Stimulated activated CD8-positive, alpha-beta memory T cell treated with anti-CD3 and anti-CD28 coated beads, Interleukin-15, amount 100 ng/mL, for 4 hours (primary cell): ENCODE results near the gene CHN1.

Experiments
- DNase-seq, 2 donors: peaks; one replicate each; pipeline ENCODE4 v3.0.0-alpha.2; 2020; ENCODE audit warnings: low read depth in 2 of 2

Gene CHN1, protein sequence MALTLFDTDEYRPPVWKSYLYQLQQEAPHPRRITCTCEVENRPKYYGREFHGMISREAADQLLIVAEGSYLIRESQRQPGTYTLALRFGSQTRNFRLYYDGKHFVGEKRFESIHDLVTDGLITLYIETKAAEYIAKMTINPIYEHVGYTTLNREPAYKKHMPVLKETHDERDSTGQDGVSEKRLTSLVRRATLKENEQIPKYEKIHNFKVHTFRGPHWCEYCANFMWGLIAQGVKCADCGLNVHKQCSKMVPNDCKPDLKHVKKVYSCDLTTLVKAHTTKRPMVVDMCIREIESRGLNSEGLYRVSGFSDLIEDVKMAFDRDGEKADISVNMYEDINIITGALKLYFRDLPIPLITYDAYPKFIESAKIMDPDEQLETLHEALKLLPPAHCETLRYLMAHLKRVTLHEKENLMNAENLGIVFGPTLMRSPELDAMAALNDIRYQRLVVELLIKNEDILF

DNA sequence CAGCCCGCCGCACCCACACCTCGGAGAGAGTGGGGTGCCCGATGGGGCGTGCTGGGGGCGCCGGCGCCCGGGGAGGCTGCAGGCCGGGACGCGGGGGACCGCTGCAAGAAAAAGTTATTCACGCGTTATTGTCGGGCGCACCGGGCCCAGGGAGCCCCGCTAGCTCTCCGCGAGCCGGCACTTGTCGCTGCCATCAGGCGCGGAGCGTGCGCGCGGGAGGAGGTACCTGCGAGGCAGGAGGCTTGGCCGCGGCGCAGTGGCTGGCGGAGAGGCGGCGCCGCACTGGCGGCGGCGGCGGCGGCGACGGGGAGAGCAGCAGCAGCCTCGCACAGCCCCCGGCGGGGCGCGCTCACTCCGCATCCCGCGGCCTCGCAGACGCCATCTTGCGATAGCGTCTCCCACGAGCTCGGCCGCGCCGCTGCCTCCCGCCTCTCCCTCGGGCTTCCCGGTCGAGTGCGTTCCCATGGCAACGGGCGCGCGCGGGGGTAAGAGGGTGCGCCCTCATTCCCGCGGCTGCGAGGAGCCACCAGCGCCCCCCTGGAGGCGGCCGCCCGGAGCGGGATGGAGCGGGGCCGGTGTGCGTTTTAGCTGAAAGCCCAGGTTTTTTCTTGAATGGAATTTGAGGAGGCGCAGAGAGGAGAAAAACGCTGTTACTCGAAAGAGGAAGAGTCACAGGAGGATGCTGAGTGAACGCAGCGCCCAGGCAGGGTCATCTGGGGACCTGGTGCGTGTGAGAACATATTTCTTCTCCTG, at the start of gene CHN1:
CHN1 (minus strand) TSS at position 402 of the 753 bp plus-strand sequence. CDS start 469 bp downstream, outside the sequence.
- peak; percentile 17 to 32 for DNase-seq

DNA sequence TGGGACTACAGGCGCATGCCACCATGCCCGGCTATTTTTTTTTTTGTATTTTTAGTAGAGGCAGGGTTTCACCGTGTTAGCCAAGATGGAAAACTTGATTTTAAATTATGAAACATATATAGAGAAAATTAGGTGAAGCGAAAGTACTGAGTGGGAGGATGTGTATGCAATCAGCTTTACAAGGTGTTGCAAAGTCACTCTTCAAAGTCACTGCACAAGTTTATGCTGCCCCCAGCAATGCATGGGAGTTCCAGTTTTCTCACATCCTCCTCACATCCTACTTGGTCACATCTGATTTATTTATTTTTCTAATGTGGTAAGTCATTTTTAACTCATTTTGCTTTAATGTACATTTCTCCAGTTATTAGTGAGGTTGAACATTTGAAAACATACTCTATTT, 49.2 kb upstream of the CHN1 start:
- no peak for DNase-seq

DNA sequence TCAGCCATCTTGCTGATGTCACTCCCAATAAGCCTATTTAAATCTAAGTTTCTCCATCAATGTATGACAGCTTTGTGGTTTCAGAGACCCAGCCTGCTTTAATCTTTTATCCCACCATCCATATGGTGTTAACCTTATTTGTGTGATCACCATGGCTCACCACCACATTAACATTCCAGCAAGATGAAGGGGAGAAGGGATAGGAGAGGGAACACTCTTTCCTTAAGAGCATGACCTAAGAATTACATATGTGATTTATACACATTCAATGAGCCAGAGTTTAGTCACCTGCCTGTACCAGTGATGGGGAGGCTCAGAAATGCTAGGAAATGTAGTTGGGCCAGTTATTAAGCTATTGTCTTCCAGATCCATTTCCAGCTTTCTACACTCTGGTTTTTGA, 44.5 kb upstream of the CHN1 start:
- DNase-seq, result no peak

DNA sequence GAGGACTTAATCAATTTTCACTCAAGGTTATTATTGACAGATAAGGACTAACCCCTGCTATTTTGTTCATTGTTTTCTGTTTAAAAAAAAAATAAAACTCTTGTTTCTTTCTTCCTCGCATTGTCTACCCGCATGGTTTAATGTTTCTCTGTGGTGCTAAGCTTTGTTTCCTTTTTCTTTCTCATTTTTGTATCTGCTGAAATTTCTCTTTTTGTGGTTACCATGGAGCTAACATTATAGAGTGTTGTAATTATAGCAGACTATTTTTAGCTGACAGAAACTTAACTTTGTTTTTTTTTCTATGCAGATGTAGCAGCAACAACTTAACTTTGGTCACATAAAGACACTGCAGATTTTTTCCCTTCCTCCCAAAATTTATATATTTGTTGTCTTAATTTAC, 43.1 kb upstream of the CHN1 start:
- DNase-seq, result no peak

DNA sequence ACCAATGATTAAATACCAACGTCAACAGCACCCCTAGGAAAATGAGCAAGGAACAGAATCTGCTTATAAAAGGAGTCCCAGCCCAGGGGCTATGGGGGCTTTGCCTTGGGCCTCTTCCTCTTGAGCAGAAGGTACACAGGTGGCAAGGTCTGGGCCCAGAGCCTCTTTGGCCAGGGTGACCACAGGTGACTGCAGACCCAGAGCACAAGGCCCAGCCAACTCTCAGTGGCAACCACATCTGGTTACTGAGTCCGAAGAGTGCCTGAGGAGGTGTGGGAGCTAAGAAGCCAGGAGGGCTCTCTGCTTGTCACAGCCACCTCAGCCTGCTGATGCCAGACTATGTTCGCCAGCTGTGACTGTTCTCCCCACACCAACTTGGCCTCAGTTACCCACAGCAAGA, 34.3 kb upstream of the CHN1 start:
- DNase-seq, result no peak

DNA sequence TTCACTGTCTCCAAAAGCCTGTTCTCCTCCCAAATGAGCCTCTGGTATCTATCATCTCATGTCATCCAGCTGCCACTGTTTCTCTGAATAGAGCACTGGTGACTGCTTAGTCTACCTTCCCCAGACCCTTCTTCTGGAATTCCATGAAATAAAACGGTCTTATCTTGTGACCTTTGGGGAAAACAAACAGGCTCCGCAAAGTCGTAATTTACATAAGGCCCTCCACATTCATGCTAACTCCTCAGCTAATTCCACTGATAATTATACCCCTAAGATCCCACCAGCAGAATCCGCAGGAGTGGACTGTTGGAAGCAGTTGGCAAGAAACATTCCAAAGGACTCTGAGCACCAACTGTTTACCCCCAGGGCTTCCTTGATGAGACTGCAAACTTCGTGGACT, 33.9 kb upstream of the CHN1 start:
- no peak for DNase-seq

DNA sequence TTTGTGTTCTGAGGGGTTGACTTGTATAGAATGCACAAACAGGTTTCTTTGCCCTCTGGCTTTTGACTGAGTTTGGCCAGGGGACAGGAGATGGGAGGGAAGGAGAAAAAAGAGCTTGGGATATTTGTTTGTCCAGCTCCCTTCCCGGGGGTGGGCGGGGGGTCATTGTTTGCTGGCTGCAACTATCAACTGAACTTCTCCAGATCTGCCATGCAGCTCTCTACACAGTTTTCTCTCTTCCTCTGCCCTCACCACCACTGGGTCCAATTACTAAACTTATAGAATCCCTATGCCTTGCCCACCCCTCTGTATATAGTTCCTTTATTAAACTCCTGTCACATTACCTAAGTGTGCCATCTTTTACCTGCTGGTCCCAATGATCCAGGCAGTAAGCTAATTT, 32.8 kb upstream of the CHN1 start:
- DNase-seq, result no peak

DNA sequence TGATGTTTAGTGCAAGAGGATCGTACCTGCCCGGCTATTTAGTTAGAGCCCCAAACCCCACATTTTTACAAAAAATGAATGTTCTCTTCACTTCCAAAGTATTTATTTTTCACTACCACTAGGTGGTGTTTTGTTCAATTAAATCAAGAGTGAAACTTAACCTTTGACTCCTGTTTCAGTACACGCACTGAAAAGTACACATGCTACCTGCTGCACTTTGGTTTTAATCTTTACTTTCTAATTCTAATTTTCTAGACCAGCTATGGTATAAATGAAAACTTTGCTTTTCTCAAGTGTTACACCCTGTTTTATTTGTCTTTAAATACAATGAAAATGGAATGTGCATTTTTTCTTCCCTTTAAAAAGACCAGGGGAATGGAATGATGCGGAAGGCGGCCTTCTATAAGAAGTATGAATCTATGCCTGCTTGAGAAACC, 31.4 kb upstream of the CHN1 start:
- DNase-seq, result no peak

DNA sequence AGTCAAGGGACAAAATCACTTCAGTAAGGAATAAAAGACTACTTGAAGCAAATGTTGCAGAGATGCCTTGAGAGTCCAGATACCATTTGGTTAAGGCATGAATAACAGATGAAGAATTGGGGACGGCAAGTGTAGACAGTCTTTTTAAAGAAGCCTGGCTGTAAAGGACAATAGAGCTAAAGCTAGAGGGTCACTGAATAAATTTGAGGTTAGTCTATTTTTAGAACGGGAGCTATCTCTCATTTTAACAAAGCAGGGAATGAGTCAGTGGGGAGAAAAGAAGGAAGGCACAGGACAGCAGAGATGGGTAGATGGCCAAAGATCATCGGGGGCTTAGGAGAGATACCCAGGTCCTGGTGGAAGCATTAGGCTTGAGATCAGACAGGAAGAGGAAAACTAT, 30.6 kb upstream of the CHN1 start:
- no peak for DNase-seq

DNA sequence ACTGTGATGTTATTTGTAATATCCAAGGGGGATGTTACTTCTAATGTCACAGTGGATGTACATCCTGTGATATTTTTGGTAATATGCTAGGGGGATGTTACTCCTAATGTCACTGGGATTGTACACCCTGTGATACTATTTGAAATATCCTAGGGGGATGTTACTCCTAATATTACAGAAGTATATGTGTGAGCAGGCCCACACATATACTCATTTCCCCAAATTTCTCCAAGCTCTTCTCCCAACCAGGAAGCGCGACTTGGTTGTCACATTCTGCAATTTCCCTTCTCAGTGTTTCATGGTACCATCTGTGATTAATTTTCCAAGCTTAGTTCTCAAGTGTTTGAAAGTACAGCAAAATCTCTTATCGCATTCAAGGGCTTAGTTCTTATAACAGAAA, 29.5 kb upstream of the CHN1 start:
- no peak for DNase-seq

DNA sequence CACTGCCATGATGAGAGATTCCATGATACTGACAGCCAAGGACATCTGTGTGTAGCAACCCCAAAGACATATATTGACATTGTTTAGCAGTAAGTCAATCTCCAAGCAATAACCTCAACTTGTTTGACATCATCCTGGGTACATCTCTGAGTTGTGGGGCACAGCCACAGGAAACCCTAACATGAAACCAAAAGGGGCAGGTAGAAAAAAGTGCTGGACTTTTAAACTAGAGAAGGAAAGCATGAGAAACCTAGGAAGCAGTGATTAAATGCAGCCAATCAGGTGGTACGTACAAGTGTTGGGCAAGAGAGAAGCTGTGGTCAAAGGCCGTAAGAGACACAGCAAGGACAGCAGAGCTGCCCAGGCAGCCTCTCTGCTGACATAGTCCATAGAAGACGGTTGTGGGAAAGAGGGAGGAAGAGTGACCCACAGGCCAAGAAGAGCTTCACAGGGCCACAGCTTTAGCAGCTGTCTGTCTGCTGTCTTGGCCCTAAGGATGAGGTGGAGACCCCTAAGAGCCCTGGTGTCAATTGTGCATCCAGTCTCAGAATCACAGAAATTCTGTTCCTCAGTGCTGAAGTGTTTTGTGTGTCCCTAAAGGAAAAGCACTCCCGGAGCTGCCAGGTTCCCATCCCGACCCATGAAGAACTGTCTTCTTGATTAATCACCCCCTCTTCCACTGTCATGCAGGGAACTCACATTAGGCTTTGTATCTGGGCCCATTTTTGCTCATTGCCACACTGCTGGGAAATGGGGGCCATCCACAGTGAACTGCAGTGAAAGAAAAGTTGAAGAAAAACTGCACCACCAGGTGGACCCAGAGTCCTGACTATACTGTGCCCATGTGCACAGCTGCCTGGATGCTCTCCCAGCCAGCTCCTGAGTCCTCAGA, 25.4 kb upstream of the CHN1 start:
- DNase-seq, result no peak

DNA sequence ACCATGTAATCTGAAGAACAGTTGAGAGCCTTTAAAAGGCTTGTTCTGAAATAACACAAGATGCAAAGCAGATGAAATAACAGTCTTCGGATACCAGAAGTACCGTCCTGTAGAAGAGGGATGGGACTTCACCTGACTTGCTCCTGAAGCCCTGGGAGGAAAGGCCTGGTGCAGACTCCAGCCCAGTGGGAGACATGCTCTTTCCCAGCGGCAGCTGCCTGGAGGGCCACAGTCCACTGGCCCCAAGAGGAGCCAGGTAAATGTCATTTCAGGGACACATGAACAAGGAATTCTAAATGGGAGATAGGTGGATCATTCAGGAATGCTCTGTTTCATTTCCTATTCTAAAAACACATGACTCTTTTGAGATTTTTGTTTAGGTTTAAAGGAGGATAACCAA, 22.6 kb upstream of the CHN1 start:
- no peak for DNase-seq

DNA sequence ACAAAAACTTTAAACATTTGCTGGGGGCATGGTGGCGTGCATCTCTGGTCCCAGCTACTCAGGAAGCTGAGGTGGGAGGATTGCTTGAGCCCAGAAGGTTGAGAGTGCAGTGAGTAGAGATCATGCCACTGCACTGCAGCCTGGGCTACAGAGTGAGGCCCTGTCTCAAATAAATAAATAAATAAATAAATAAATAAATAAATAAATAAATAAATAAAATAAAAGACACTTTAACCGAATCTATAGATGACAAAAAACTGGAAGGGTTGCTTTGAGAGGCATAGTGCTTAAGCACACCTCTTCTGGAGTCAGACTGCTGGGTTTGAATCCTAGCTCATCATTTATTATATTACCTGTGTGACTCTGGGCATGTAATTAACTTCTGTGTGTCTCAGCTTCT, 21.2 kb upstream of the CHN1 start:
- no peak for DNase-seq

DNA sequence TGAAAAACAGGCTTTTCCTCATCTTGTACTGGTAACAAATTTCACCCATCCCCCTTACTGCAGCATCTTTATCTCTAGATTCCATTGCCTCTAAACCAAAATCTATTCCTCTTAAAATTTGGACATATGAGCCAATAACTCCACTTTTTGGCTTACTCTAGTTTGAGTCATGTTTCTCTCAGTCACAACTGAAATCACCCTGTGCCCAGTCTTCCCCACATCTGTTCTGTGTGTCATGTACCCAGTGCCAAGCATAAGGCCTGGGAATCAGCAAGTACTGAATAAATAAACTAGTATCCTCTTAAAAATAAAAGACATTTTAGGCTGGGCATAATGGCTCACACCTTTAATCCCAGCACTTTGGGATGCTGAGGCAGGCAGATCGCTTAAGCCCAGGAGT, 20.8 kb upstream of the CHN1 start:
- DNase-seq, result no peak

DNA sequence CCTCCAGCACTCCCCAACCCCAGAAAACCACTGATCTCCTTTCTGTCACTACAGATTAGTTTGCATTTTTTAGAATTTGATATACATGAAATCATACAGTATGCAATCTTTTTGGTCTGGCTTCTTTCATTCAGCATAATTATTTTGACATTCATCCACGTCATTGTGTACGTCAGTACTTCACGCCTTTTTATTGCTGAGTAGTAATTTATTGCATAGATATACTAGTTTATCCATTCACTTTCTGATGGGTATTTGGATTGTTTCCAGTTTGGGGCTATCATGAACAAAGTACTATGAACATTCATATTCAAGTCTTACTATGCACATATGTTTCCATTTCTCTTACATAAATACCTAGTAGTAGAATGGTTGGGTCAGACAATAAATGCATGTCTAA, 20.1 kb upstream of the CHN1 start:
- DNase-seq, result no peak

DNA sequence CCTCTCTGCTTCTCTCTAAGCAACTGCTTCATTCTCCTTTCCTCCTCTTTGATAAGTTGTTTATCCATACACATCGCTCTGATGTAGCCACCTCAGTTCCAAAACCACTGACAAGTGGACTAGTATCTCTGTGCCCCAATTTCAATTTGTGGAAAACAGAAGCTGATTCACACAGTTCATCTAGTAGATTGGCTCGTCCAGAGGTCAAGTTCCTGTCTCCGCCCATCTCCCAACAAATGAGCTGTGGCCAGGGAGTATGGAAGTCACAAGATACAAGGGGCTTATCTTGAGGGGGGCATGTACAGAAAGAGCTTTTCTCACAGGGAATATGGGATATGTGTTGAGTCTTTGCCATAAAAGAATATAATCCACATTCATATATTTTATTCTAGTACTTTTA, 17.7 kb upstream of the CHN1 start:
- DNase-seq, result no peak

DNA sequence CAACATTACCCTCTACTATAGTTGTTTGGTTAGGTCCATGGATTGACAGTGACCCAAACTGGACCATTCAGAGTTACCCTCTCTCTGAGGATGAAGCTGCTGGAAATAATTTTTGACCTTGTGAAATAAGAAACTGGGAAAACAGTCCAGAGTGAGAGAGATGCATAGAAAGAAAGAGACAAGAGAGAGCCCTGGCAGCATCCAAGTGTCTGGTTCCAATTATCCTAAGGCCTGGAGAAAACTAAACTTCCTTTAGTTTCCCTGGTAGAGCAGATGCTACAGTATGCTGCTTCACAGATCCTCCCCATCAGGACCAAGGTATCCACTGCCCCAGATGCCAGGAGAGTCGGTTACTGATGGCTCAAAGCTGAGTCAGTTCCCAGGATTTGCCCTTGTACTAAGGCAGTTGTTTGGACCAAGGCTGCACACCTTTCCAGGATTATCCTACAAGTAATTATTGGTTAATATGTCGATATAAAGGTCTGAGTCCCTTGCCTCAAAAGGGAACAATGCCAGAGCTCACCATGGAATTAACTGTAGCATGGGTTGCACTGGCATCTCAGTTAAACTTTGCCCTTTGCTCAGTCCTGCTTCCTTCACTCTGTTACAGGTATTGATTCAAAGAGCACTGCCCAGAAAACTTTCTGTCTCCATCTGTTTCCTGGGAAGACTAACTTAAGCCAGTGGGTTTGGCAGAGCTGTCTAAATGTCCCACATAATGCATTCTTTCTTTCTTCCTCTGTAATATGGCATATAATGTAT, 14.6 kb upstream of the CHN1 start:
- DNase-seq, result no peak

DNA sequence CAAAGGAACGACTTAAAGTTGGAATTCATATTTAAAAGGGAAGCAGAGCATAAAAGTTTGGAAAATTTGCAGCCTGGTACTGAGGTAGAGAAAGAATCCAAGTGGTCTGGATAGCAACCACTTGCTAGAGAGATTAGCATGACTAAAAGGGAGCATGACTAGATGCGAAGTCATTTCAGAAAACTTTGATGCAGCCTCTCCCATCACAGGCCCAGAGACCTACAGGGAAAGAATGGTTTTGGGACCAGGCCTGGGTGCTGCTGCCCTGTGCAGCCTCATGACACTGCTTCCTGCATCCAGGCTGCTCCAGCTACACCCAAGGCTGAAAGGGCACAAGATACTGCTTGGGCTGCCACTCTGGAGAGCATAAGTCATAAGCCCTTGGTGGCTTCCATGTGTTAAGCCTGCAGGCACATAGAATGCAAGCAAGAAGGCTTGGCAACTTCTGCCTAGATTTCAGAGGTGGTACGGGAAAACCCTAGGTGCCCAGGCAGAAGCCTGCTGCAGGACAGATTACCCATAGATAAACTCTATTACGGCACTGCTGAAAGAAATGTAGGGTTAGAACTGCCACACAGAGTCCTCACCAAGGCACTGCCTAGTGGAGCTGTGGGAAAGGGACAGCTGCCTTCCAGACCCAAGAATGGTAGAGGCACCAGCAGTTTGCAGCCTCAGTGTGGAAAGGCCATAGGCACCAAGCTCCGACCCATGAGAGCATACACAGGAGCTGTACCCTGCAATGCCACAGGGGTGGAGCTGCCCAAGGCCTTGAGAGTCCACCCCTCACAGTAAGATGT, 12.6 kb upstream of the CHN1 start:
- no peak for DNase-seq

DNA sequence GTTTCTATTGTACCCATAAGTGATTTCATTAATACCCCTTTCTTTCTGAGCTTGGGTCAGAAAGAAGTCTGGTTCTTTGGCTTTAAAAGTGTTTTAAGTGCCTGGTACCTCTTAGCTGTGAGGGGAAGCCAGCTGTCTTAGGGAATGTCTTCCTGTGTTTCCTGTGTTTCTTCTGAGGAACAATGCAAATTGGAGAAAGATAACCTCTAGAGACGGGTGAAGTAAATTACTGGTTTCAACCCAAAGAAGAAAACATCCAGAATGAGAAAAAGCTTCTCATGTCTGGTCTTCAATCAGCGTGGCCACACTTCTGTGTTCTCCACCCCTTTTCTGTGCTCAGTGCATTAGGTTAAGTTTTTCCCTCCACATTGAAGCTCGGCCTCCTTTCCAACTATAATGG, 10.2 kb upstream of the CHN1 start:
- no peak for DNase-seq

DNA sequence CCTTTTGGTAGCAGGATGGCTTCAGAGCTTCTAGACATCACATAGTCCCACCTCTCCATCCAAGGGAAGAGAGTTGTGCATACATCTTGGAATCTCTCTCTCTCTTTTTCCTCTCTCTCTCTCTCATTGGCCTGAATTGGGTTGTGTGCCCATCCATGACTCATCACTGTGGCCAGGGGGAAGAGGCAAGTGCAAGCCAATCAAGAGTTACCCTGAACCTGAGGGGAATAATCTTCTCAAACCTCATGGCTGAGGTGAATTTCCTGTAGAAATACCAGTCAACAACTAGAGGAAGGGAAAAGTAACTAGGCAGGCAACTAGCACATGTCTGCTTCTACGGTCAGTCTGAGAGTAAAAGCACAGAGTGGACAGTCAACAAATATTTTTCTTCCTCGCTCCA, 7.3 kb upstream of the CHN1 start:
- no peak for DNase-seq

DNA sequence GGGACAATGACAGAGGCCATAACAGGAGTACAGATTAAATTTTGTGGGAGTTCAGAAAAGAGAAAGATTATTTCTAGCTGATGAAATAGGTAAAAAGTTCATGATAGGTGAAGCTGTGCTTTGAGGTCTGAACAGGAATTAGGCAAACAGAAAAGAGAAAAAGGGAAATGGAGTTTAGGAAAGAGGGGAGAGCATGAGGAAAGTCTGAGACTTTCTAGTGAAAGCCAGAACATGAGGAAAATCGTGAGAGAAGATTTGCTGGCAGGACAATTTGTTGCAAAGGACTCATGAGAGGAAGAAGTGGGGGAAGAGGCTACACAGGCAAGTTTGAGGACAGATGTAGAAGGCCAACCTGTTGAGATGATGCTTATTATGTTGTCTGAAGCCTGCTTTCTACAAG, 6.3 kb upstream of the CHN1 start:
- DNase-seq, result no peak
